Ovary (tissue), 3 donors: ENCODE data around the gene TTC16.

ENCODE experiments used
- CTCF ChIP-seq, 3 donors: fragments of 450-650 bp in 2 of 3; fragments of 200-600 bp in 1 of 3; IDR thresholded peaks; one replicate each; pipeline versions ENCODE4 v1.5.1 to v1.8.0; 2016 to 2022; ENCODE audit warnings: antibody characterized with exemption in 3 of 3, mild to moderate bottlenecking in 1 of 3
- EP300 ChIP-seq: sonication (generic); formaldehyde crosslinking; IDR thresholded peaks from one replicate; pipeline ENCODE4 v1.6.1; 2017; ENCODE audit warnings: antibody characterized with exemption
- POLR2A ChIP-seq: fragments of 450-650 bp; IDR thresholded peaks from one replicate; pipeline ENCODE4 v1.6.1; 2017; ENCODE audit warnings: antibody characterized with exemption, mild to moderate bottlenecking, moderate library complexity
- donor health status: DM: no; HTN: no; CAD: no.

- TF ChIP-seq CTCF (IDR thresholded peaks at IDR 0.05) (no peak), POLR2A (no peak), EP300 (no peak)
These were observed 35.0 kb upstream of the TTC16 start for GRCh38 chr9:127680846-127681245.
